RPMI8226 (cell line): ENCODE data around the gene FNDC3B.

Experiments used
- DNase-seq: peaks from one replicate; pipeline ENCODE4 v3.0.0-alpha.2; 2015

Gene FNDC3B

DNA sequence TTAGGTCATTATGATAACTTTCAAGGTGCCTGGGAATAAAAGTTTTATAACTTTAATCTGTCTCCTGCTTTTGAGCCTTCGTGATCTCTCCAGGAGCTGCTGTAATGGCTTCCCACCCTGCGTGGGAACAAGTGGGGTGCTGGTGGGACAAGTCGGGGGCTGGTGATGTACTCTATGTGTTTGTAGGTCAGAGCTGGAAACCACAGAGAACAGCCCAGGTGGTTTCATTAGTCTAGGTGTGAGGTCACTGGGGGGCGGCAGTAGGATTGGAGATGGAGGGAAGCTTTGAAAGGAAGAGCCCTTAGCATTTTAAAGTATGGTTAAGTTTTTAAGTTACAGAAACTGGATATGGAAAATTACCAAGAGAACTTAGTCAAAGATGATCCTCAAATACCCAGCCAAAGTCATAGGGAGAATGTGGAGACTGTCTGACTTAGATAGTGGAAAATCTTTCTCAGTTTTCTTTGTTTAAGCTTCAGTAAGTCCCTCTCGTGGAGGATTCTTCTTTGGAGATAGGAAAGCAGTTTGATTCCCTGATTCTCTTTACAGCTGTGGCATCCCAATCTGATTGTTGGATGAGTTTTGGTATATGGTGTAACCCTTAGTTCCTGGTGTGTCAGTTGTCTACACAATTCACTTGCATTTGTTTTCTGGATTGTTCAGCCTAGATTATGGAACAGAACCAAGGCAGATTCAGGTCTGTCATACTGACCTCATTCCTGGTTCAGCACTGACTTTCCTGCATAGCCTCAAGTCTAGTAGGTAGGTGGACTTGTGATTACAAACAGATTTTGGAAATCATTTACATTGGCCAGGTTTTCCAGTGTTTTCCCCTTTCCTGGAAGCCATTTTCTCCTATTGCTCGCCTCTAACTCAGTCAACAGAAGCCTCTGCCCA lies 115.6 kb downstream of the FNDC3B start:
- no peak for DNase-seq

DNA sequence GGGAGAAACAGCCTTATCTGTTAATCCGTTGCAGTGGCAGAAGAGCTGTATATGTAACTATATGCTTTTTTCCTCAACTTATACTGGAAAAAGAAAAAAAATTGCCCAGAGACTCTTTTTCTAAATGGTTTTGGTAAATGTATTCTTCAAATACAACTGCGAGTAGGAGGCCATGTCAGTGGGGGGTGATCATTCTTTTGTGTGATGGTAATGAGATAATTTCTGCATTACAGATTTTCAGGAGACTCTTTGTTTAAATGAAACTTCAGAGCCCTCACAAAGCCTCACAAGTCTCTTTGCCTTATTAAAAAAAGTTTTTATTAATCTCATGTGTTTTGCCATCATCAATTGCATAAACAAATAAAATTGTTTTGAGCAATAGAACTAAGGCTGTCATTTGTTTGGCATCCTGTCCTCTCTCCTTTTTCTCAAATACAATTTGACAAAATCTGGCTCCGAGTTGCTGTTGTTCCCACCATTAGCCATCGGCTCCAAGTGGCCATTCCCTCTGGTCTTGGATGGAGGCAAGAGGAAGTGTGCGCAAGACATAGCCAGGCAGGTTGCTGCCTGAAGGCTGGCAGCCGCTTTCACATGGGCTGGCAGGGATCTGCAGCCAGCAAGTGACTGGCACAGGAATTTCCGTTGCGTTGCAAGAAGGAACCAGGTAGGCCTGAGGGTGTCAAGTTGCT lies 116.7 kb downstream of the FNDC3B start:
- no peak for DNase-seq

DNA sequence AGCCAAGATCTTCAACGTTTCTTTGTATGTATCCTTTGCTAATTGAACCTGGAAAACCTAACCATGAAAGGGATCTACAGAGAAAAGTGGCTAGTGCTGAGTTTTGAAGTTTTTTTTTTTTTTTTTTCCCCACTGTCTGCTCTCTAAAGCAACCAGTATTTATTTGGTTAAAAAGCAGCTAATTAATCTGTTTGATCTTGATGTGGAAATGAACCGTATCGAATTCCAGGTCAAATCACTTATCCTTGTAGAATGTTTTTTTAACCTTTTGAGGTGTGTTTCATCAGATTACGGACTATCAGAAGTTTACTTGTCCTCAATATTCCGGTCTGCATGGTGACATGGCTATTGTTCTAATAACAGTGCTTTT lies 117.2 kb downstream of the FNDC3B start:
- no peak for DNase-seq

GRCh38 chr3:172157564-172158258 lies 118.3 kb downstream of the FNDC3B start:
- no peak for DNase-seq

GRCh38 chr3:172158741-172159140 lies 119.4 kb downstream of the FNDC3B start:
- no peak for DNase-seq

DNA sequence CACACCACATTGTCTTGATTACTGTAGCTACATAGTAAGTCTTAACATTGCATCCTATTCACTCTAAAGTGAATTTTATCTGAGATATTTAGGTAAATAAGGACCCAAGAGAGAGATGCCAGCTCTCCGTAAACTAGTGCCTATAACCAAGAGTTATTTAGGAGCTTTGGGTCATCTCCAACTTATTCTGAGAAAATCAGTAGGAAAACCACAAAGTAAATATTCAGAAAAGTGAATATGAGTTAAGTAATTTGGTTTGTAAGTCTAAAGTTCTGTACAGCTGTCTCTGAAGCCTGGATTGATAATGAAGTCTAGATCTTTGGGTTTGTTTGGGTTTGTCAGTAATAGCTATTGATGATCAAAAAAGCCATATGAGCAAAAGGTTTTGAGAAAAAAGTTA lies 120.0 kb downstream of the FNDC3B start:
- DNase-seq = no peak

DNA sequence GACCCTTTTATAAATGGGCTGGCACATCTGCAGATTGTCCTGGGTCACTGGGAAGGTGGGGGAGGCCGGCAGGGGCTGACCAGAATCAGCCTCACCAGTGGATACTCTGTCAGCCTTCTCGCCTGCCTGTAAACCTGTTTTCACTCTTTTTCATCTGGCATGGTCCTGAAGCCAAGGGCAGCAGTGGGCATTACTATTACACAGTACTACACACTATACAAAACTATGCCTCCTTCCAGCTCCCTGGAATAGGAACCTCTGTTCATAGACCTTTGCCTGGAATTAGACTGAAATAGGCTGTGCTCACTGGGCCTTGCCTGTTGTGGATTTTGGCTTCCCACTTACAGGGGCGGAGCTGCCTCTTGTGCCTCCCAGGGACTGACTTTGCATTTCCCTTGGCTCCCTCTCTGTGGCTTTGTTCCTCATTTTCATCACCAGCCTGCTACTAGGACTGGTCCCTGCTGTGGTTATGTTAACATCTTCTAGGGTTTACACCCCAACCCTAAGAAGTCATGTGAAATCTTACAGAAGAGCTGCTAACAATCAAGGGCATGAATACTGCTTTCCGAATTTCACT lies 120.7 kb downstream of the FNDC3B start:
- no peak for DNase-seq

- DNase-seq = no peak
Measured at GRCh38 chr3:172161133-172161789, 121.9 kb downstream of the FNDC3B start.

DNA sequence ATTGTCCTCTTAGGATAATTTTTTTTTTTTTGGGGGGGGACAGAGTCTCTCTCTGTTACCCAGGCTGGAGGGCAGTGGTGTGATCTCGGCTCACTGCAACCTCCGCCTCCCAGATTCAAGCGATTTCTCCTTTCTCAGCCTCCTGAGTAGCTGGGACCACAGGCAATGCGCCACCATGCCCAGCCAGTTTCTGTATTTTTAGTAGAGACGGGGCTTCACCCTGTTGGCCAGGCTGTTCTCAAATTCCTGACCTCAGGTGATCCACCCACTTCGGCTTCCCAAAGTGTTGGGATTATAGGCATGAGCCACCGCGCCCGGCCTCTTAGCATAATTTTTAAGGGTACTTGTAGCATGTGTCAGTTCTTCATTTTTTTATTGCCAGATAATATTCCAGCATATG lies 122.6 kb downstream of the FNDC3B start:
- DNase-seq = no peak

DNA sequence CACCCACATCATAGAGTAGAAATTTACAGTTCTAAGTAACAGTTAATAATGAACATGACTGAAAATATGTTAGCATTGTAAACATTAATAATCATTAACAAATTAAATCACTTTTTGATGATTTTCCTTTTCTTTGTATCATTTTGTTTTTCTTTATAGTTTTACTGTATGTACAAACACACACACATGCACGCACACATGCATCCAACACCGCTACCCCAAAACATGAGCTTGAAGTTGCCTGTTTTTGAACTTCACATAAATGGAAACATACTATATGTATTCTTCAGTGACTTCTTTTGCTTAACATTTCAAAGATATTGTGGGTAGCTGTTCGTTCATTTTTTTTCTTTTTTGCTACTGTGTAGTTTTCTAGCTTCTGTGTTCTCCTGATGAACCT lies 123.9 kb downstream of the FNDC3B start:
- no peak for DNase-seq

DNA sequence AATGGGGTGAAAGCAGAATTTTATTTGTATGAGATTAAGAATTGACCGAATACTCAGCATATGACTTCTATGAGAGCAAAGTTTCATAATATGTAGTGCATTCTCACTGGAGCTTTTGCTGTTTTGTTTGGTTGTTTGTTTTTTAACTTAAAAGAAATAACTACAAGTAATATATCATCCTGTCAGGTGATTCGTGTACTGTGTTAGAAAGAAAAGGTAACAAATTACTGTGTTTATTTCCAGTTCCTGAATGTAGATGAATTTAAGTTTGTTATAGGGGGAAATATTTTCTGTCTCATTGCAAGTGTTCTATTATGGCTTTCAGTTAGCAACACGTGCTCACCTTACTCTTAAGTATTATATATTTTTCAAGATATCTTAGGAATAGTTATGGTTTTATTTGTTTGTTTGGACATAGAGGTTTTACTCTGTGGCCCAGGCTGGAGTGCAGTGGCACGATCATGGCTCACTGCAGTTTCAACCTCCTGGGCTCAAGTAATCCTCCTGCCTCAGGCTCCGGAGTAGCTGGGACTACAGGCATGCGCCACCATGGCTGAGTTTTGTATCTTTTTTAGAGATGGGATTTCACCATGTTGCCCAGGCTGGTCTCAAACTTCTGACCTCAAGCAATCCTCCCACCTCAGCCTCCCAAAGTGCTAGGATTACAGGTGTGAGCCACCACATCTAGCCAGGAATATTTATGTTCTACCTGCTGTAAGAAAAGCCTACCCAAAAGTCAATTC lies 125.4 kb downstream of the FNDC3B start:
- no peak for DNase-seq

- no peak for DNase-seq
Measured at GRCh38 chr3:172166261-172166660, 126.9 kb downstream of the FNDC3B start.

GRCh38 chr3:172166890-172167289 lies 127.5 kb downstream of the FNDC3B start:
- no peak for DNase-seq

DNA sequence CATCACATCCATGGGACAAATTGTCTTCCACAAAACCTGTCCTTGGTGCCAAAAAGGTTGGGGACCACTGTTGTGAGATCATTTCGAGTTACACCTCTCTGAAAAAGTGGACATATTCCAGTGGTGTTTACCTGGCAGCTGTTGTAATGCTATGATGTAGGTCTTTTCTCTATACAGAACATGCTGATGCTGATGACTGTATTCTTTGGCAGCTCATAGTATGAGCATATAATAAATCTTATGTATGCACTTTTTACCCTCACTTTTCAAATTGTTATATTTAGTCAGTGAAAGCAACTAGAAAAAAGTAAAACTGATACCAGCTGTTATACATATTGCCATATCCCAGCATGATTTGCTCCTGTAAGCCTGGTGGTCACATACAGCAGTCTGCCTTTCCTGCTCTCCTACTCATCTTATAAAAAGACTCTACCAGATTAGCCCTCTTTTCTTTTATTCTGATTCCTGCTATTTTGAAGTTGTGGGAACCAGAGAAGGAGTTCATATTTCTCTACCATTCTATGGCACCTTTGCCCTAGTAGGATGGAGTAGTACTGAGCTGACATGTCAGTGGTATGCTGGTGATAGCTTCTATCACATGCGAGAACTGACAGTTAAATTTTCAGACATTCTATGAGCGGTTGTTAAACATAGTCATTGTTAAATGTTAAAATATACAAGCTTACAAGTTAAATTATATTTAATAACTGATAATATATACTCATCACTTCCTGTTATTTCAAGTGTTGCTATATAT lies 128.7 kb downstream of the FNDC3B start:
- no peak for DNase-seq

DNA sequence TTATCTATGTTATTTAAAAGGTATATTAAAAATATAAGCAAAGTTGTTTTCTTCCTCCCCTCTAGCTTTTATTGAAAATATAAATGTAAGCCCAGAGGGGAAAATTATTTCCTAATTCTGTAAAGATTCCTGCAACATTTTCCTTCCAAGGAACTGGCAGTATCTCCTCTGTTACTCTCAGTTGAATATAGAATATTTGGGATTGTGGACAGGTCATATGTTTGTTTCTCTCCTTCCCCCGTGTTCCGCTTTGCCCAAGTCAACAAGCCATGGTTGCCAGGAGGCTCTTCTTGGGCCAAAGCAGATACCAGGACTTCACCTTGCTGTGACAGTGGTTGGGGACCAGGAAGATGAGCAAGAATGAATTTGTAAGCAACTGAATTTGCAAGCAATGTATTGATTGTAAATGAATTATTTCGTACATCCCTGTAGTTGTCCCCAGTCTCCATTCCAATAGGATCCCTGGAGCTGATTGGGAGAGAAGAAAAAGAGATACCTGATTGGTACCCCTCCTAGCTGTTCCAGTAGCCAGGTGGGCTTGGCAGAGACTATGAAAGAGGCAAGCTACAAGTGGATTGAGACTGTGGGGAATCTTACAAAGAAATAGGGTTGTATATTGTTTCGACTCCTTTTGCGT lies 130.8 kb downstream of the FNDC3B start:
- no peak for DNase-seq

- no peak for DNase-seq
Measured at GRCh38 chr3:172170841-172171240, 131.5 kb downstream of the FNDC3B start.

DNA sequence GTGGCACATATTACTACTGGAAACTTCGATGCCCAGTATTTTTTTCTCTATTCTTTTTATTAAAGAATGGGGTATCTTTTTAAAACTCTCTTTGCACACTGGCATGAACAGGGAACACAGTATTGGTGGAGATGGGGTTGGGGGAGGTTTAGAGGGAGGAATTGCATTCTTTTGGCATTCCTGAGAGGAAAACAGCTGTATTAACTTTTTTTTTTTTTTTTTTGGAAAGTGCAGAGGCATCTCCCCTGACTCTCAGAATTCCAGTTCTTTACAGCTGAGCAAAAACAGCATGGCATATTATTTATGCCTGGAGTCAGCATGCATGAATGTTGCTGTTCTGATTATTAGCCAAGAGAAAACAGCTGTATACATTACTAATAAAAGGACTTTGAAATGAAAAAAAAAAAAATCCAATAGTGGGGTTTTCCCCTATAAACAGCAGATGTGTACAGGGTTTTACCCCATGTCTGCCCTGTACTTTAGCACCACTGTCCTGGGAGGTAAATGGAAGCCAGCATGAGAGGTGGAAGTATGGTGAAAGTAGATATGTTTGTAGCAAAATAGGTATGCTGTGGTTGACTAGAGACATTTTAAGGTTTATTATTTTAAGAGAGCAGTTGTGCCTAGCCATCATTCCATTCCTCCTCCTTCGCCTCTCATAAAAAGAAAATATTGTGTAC lies 132.2 kb downstream of the FNDC3B start:
- no peak for DNase-seq

DNA sequence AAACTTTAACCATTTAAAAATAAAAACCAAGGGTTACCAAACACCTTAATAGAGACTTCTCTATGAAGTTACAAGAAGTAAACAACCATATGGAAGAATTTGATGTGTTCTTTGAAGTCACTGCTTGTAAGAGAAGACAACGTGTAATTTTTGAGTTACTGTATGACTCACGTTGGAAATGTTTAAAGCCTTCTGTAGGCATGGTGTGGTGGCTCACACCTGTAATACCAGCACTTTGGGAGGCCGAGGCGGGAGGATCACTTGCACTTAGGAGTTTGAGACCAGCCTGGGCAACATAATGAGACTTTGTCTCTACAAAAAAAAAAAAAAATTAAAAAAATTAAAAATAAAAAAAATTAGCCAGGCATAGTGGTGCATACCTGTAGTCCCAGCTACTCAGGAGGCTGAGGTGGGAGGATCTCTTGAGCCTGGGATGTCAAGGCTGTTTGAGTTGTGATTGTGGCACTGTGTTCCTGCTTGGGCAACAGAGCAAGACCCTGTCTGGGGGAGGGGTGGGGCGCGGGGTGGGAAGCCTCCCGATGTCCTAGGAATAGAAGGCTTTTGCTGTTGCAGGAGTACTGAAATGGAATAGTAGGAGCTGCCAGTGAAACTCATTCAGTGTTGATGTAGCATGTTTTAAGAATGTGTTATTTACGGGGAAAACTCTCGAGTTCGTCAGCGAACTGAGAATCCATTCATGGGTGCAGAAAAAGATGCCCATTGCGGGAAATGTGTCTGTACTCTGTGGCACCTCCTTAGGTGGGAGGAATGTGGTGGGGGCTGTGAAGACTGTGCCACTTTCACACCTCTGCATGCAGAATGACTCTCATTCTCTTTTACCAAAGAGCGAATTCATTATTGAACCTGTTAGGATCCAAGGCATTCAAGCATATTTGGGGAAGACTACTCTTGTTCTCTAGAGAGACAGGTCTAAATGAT lies 134.2 kb downstream of the FNDC3B start:
- no peak for DNase-seq
